Pancreas (tissue), 10 donors: ENCODE data around the gene KRT7. TPM values are rescaled to one million over a fixed set of nuclear protein-coding genes. Genes with fewer than 3 reads are reported as not detected.

Experiments
- ATAC-seq, 4 donors: fragments of 200-7000 bp; cut with Tn5 transposase; one replicate each; pipeline versions ENCODE4 v1.8.0 to v1.9.1; 2020; ENCODE audit warnings: mild to moderate bottlenecking in 4 of 4, moderate library complexity in 4 of 4
- DNase-seq, 6 donors: peaks; one replicate each; pipeline ENCODE4 v3.0.0-alpha.2; 2020
- FAIRE-seq: peaks from 2 replicates; lab custom pipeline; 2012; peaks lifted over from hg19 to GRCh38; lab: Jason Lieb, UNC
- H3K27ac ChIP-seq, 4 donors: fragments of 200-600 bp; sonication (generic); 1 replicate in 3 of 4; 2 replicates in 1 of 4; pipeline versions ENCODE4 v1.5.0 to v1.8.0; 2020
- H3K27me3 ChIP-seq, 4 donors: fragments of 200-600 bp; one replicate each; pipeline ENCODE4 v1.8.0; 2021
- H3K36me3 ChIP-seq, 3 donors: fragments of 200-600 bp; sonication (generic) in 1 of 3; one replicate each; pipeline versions ENCODE4 v1.5.0 to v1.8.0; 2020 to 2021
- H3K4me1 ChIP-seq, 3 donors: fragments of 200-600 bp; one replicate each; pipeline ENCODE4 v1.8.0; 2021
- H3K4me3 ChIP-seq, 4 donors: fragments of 200-600 bp; sonication (generic) in 2 of 4; one replicate each; pipeline versions ENCODE4 v1.5.0 to v1.8.0; 2020 to 2021
- H3K9me3 ChIP-seq, 4 donors: fragments of 200-600 bp; one replicate each; pipeline ENCODE4 v1.8.0; 2021
- CTCF ChIP-seq, 4 donors: fragments of 200-600 bp; sonication (generic) in 3 of 4; IDR thresholded peaks; one replicate each; pipeline versions ENCODE4 v1.5.0 to v1.8.0; 2021; ENCODE audit warnings: antibody characterized with exemption in 4 of 4
- WGBS, 2 donors: extraction: QIAGEN DNeasy Blood & Tissue Kit; methylation state at CpG; one replicate each; pipeline ENCODE4 v1.1.7; 2013; 5-methylcytosine and 5-hydroxymethylcytosine counted together
- intact Hi-C, 3 donors: fragments of 100-400 bp; cut with DNase I; formaldehyde crosslinking; loops; one replicate each; pipeline versions ENCODE4 v1.11.1 to v1.14.2; 2022
- polyA plus RNA-seq, 2 donors: library from polyadenylated mRNA; stranded (reverse); fragments of 200-250 nt; gene quantifications; one replicate each; pipeline ENCODE4 v1.2.3, GENCODE V29; 2013
- total RNA-seq, 6 donors: library from RNA; stranded (reverse); fragmentation: NEBNext Ultra II Directional in 4 of 6; extraction: Animal tissue kit (Norgen Biotek cat#: 25700) in 4 of 6; gene quantifications; one replicate each; pipeline versions ENCODE4 v1.2.1 to v1.2.4, GENCODE V29; 2021 to 2023
- donor health status: healthy with polysubstance abuse.
- donor health status: DM: no; HTN: no; CAD: no; lungs with moderate emphysema.
- donor health status: DM: no; HTN: no; CAD: no.
- donor health status: control.
- donor health status: control.
- donor health status: Bipolar disorder and iron deficiency.
- donor health status: DM: yes; HTN: yes; CAD: no.
- donor health status: DM: no; HTN: no; CAD: no.
- donor health status: DM: no; HTN: no; CAD: no.
- donor health status: DM: yes; HTN: yes; CAD: no.

Gene KRT7
- total and polyA plus RNA-seq, 8 donors: 57.5 to 336 (median 116) TPM

GRCh38 chr12:52189376-52190174, 43.5 kb upstream of the KRT7 start:
- no peak for DNase-seq
- Histone ChIP-seq H3K36me3 (no peaks in the 10 kb centered on the region), H3K4me1 (peaks cover 10 to 19% (median 16%) of the 10 kb centered on the region in 3 donors), H3K4me3 (peak overlapping the region in 1 of 4 donors; percentile 13), H3K9me3 (no peaks in the 10 kb centered on the region), H3K27ac (peak overlapping the region in 1 of 4 donors; percentile 41), H3K27me3 (no peaks in the 10 kb centered on the region)
- intact Hi-C loops: no loop called here
- no peak for ATAC-seq
- TF ChIP-seq CTCF (IDR thresholded peaks at IDR 0.05): no peak
- no peak for FAIRE-seq
- WGBS, 2 donors: 56 to 58% methylated on average over 3 of the region's 3 CpGs

- Histone ChIP-seq H3K4me1 (peaks cover 10 to 19% (median 16%) of the 10 kb centered on the region in 3 donors), H3K9me3 (no peaks in the 10 kb centered on the region), H3K36me3 (no peaks in the 10 kb centered on the region), H3K27me3 (no peaks in the 10 kb centered on the region), H3K4me3 (peak overlapping the region in 2 of 4 donors; percentile 31 to 39), H3K27ac (peak overlapping the region; percentile 67 to 94 (median 87))
- DNase-seq: peak in 3 of 6 donors; percentile 49 to 67 (median 54)
- peak; percentile 9 to 35 (median 23) for ATAC-seq
- intact Hi-C loops: no loop called here
- WGBS, 2 donors: 70 to 72% methylated on average over 16 of the region's 16 CpGs
- FAIRE-seq: no peak
- no peak for TF ChIP-seq CTCF (IDR thresholded peaks at IDR 0.05)
Observed at GRCh38 chr12:52190860-52191729, 41.9 kb upstream of the KRT7 start.

- no peaks in the 10 kb centered on the region for H3K36me3 ChIP-seq
- peak within 1 kb of the TSS; percentile 67 to 94 (median 87) for H3K27ac ChIP-seq
- FAIRE-seq: no peak
- intact Hi-C loops: no loop called here
- H3K27me3 ChIP-seq: no peaks in the 10 kb centered on the region
- 31 to 42% methylated on average over 20 of the region's 20 CpGs for WGBS, 2 donors
- H3K9me3 ChIP-seq: no peaks in the 10 kb centered on the region
- peaks cover 10 to 19% (median 16%) of the 10 kb centered on the region in 3 donors for H3K4me1 ChIP-seq
- no peak for TF ChIP-seq CTCF (IDR thresholded peaks at IDR 0.05)
- peak; percentile 92 to 98 (median 95) for DNase-seq
- peak; percentile 90 to 95 (median 94) for ATAC-seq
- H3K4me3 ChIP-seq: peak within 1 kb of the TSS in 2 of 4 donors; percentile 31 to 39
Observed at GRCh38 chr12:52191841-52192791, 40.9 kb upstream of the KRT7 start, which contains the start of gene KRT80. Gene KRT80 (minus strand): TSS chr12:52192014. CDS start chr12:52191902, 112 bp downstream.

- peaks cover 21 to 33% (median 26%) of the 10 kb centered on the region in 3 donors for H3K4me1 ChIP-seq
Observed at GRCh38 chr12:52193532-52193931, 39.5 kb upstream of the KRT7 start.

More at GRCh38 chr12:52193532-52193931, 39.5 kb upstream of the KRT7 start:
- Histone ChIP-seq H3K27ac (peak overlapping the region in 2 of 4 donors; percentile 82 to 92), H3K36me3 (no peaks in the 10 kb centered on the region), H3K27me3 (no peaks in the 10 kb centered on the region), H3K9me3 (no peaks in the 10 kb centered on the region), H3K4me3 (no peak overlapping the region)
- 70 to 71% methylated on average over 6 of the region's 6 CpGs for WGBS, 2 donors
- intact Hi-C loops: no loop called here
- no peak for TF ChIP-seq CTCF (IDR thresholded peaks at IDR 0.05)
- DNase-seq (no peak), ATAC-seq (no peak), FAIRE-seq (no peak)
